ENCODE measurements around the gene MAGOH.

The MAGOH gene

GRCh38 chr1:53276153-53276901, 38.0 kb upstream of the MAGOH start:
- Histone ChIP-seq H3K36me3 (ENCODE audit: control insufficient read depth in 4 of 4, insufficient read depth in 4 of 4, low read length in 3 of 4) (peaks cover 2 to 94% (median 40%) of the 10 kb centered on the region in 4 experiments), H3K27me3 (replicated peaks in 2 of 5; ENCODE audit: control insufficient read depth in 4 of 5, insufficient read depth in 5 of 5, low read length in 4 of 5) (no peaks in the 10 kb centered on the region), H3K4me3 (ENCODE audit: control insufficient read depth in 1 of 7, extremely low read depth in 1 of 7, insufficient read depth in 4 of 7, low read depth in 2 of 7, low read length in 6 of 7) (no peak overlapping the region), H3K27ac (ENCODE audit: insufficient read depth in 1 of 2, low read depth in 1 of 2, low read length in 2 of 2, poor library complexity in 1 of 2, severe bottlenecking in 2 of 2) (no peak overlapping the region), H3K9me3 (ENCODE audit: control extremely low read depth in 1 of 5, control insufficient read depth in 4 of 5, insufficient read depth in 2 of 5, low read depth in 1 of 5, low read length in 4 of 5) (no peaks in the 10 kb centered on the region), H3K4me1 (ENCODE audit: control extremely low read depth in 1 of 4, control insufficient read depth in 4 of 4, insufficient read depth in 4 of 4, low read length in 3 of 4) (peaks cover 0 to 9% (median 0%) of the 10 kb centered on the region in 4 experiments)
- 97% methylated on average over 48 of the region's 48 CpGs for WGBS (ENCODE audit: insufficient coverage)
- ChIA-PET CTCF (interaction anchor here (0.6 to 7.1 kb wide), 4 partner anchors 44 to 121 kb away, joined by 3 to 79 read pairs (median 7); no protein-coding TSS in a partner anchor), POLR2A (no interaction called here)
- no peak for DNase-seq

DNA sequence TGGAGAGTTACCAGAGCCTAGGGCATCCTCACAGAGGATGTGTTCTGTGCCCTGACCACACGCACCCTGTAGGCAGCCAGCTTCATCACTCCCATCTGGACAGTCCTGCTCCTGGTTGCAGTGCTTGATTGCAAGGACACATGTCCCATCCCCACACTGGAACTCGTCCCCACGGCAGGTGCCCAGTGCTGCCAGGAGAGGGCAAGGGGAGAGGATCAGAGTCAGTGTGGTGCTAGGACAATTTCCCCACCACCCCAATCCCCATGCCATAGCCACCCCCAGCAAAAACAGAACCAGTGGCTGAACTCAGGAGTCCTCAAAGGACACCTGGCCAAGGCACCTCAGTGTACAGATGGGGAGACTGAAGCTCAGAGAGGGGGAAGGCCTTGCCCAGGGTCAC, 37.2 kb upstream of the MAGOH start:
- ChIA-PET POLR2A (no interaction called here), CTCF (interaction anchor here (0.7 to 7.1 kb wide), 5 partner anchors 9 to 118 kb away, joined by 3 to 79 read pairs (median 5); no protein-coding TSS in a partner anchor)
- 88% methylated on average over 1 of the region's 3 CpGs for WGBS (ENCODE audit: insufficient coverage)
- H3K27me3 ChIP-seq (replicated peaks in 2 of 5; ENCODE audit: control insufficient read depth in 4 of 5, insufficient read depth in 5 of 5, low read length in 4 of 5) = no peaks in the 10 kb centered on the region
- H3K36me3 ChIP-seq (ENCODE audit: control insufficient read depth in 4 of 4, insufficient read depth in 4 of 4, low read length in 3 of 4) = peaks cover 4 to 94% (median 41%) of the 10 kb centered on the region in 4 experiments
- H3K9me3 ChIP-seq (ENCODE audit: control extremely low read depth in 1 of 5, control insufficient read depth in 4 of 5, insufficient read depth in 2 of 5, low read depth in 1 of 5, low read length in 4 of 5) = no peaks in the 10 kb centered on the region
- no peak overlapping the region for H3K27ac ChIP-seq (ENCODE audit: insufficient read depth in 1 of 2, low read depth in 1 of 2, low read length in 2 of 2, poor library complexity in 1 of 2, severe bottlenecking in 2 of 2)
- peaks cover 0 to 9% (median 0%) of the 10 kb centered on the region in 4 experiments for H3K4me1 ChIP-seq (ENCODE audit: control extremely low read depth in 1 of 4, control insufficient read depth in 4 of 4, insufficient read depth in 4 of 4, low read length in 3 of 4)
- no peak overlapping the region for H3K4me3 ChIP-seq (ENCODE audit: control insufficient read depth in 1 of 7, extremely low read depth in 1 of 7, insufficient read depth in 4 of 7, low read depth in 2 of 7, low read length in 6 of 7)
- no peak for DNase-seq

- H3K27me3 ChIP-seq (replicated peaks in 2 of 5; ENCODE audit: control insufficient read depth in 4 of 5, insufficient read depth in 5 of 5, low read length in 4 of 5) = no peaks in the 10 kb centered on the region
- 92% methylated on average over 11 of the region's 13 CpGs for WGBS (ENCODE audit: insufficient coverage)
- H3K36me3 ChIP-seq (ENCODE audit: control insufficient read depth in 4 of 4, insufficient read depth in 4 of 4, low read length in 3 of 4) = peaks cover 2 to 95% (median 39%) of the 10 kb centered on the region in 4 experiments
- H3K4me1 ChIP-seq (ENCODE audit: control extremely low read depth in 1 of 4, control insufficient read depth in 4 of 4, insufficient read depth in 4 of 4, low read length in 3 of 4) = peaks cover 0 to 9% (median 0%) of the 10 kb centered on the region in 4 experiments
- no peaks in the 10 kb centered on the region for H3K9me3 ChIP-seq (ENCODE audit: control extremely low read depth in 1 of 5, control insufficient read depth in 4 of 5, insufficient read depth in 2 of 5, low read depth in 1 of 5, low read length in 4 of 5)
- CTCF ChIA-PET = interaction anchor here (1.0 to 7.1 kb wide), 4 partner anchors 8 to 119 kb away, joined by 3 to 79 read pairs (median 4); no protein-coding TSS in a partner anchor
- no peak overlapping the region for H3K27ac ChIP-seq (ENCODE audit: insufficient read depth in 1 of 2, low read depth in 1 of 2, low read length in 2 of 2, poor library complexity in 1 of 2, severe bottlenecking in 2 of 2)
- H3K4me3 ChIP-seq (ENCODE audit: control insufficient read depth in 1 of 7, extremely low read depth in 1 of 7, insufficient read depth in 4 of 7, low read depth in 2 of 7, low read length in 6 of 7) = no peak overlapping the region
- no peak for DNase-seq
- POLR2A ChIA-PET = no interaction called here
Measured at GRCh38 chr1:53274541-53275185, 36.3 kb upstream of the MAGOH start.

- 94% methylated on average over 4 of the region's 4 CpGs for WGBS (ENCODE audit: insufficient coverage)
- H3K4me3 ChIP-seq (ENCODE audit: control insufficient read depth in 1 of 7, extremely low read depth in 1 of 7, insufficient read depth in 4 of 7, low read depth in 2 of 7, low read length in 6 of 7) = no peak overlapping the region
- POLR2A ChIA-PET = no interaction called here
- CTCF ChIA-PET = interaction anchor here (1.2 to 7.1 kb wide), 3 partner anchors 11 to 120 kb away, joined by 3 to 79 read pairs (median 4); no protein-coding TSS in a partner anchor
- no peaks in the 10 kb centered on the region for H3K9me3 ChIP-seq (ENCODE audit: control extremely low read depth in 1 of 5, control insufficient read depth in 4 of 5, insufficient read depth in 2 of 5, low read depth in 1 of 5, low read length in 4 of 5)
- peaks cover 0 to 9% (median 0%) of the 10 kb centered on the region in 4 experiments for H3K4me1 ChIP-seq (ENCODE audit: control extremely low read depth in 1 of 4, control insufficient read depth in 4 of 4, insufficient read depth in 4 of 4, low read length in 3 of 4)
- no peak overlapping the region for H3K27ac ChIP-seq (ENCODE audit: insufficient read depth in 1 of 2, low read depth in 1 of 2, low read length in 2 of 2, poor library complexity in 1 of 2, severe bottlenecking in 2 of 2)
- DNase-seq = no peak
- H3K36me3 ChIP-seq (ENCODE audit: control insufficient read depth in 4 of 4, insufficient read depth in 4 of 4, low read length in 3 of 4) = peaks cover 2 to 92% (median 39%) of the 10 kb centered on the region in 4 experiments
- no peaks in the 10 kb centered on the region for H3K27me3 ChIP-seq (replicated peaks in 2 of 5; ENCODE audit: control insufficient read depth in 4 of 5, insufficient read depth in 5 of 5, low read length in 4 of 5)
Measured at GRCh38 chr1:53274026-53274425, 35.7 kb upstream of the MAGOH start.

GRCh38 chr1:53273526-53273925, 35.2 kb upstream of the MAGOH start:
- Histone ChIP-seq H3K4me3 (ENCODE audit: control insufficient read depth in 1 of 7, extremely low read depth in 1 of 7, insufficient read depth in 4 of 7, low read depth in 2 of 7, low read length in 6 of 7) (no peak overlapping the region), H3K27me3 (replicated peaks in 2 of 5; ENCODE audit: control insufficient read depth in 4 of 5, insufficient read depth in 5 of 5, low read length in 4 of 5) (no peaks in the 10 kb centered on the region), H3K4me1 (ENCODE audit: control extremely low read depth in 1 of 4, control insufficient read depth in 4 of 4, insufficient read depth in 4 of 4, low read length in 3 of 4) (peaks cover 0 to 9% (median 0%) of the 10 kb centered on the region in 4 experiments), H3K27ac (ENCODE audit: insufficient read depth in 1 of 2, low read depth in 1 of 2, low read length in 2 of 2, poor library complexity in 1 of 2, severe bottlenecking in 2 of 2) (no peak overlapping the region), H3K36me3 (ENCODE audit: control insufficient read depth in 4 of 4, insufficient read depth in 4 of 4, low read length in 3 of 4) (peaks cover 2 to 94% (median 41%) of the 10 kb centered on the region in 4 experiments), H3K9me3 (ENCODE audit: control extremely low read depth in 1 of 5, control insufficient read depth in 4 of 5, insufficient read depth in 2 of 5, low read depth in 1 of 5, low read length in 4 of 5) (no peaks in the 10 kb centered on the region)
- WGBS (ENCODE audit: insufficient coverage) = 83% methylated on average over 2 of the region's 2 CpGs
- no peak for DNase-seq
- ChIA-PET CTCF (interaction anchor here (1.5 to 2.3 kb wide), 2 partner anchors 10 to 120 kb away, joined by 4 to 9 read pairs; no protein-coding TSS in a partner anchor), POLR2A (no interaction called here)

DNA sequence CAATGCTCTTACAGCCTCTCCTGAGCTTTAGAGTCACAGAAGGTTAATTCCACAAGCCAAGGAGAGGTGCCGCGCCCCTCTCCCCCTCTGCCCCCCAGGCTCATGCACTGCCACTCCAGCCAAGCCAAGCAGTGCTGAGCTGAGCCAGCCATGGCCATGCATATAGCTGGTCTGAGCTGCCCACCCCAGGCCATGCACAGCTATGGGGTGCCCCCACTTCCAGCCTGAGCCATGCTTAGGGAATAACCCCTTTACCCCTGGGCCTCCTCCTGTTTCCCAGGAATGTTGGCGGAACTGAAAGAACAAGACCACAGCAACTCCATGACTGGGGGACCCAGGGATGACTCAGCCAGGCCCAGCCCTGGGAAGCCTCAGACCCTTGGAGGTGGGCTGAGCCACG, 34.0 kb upstream of the MAGOH start:
- Histone ChIP-seq H3K9me3 (ENCODE audit: control extremely low read depth in 1 of 5, control insufficient read depth in 4 of 5, insufficient read depth in 2 of 5, low read depth in 1 of 5, low read length in 4 of 5) (no peaks in the 10 kb centered on the region), H3K4me1 (ENCODE audit: control extremely low read depth in 1 of 4, control insufficient read depth in 4 of 4, insufficient read depth in 4 of 4, low read length in 3 of 4) (peaks cover 0 to 9% (median 0%) of the 10 kb centered on the region in 4 experiments), H3K4me3 (ENCODE audit: control insufficient read depth in 1 of 7, extremely low read depth in 1 of 7, insufficient read depth in 4 of 7, low read depth in 2 of 7, low read length in 6 of 7) (no peak overlapping the region), H3K27ac (ENCODE audit: insufficient read depth in 1 of 2, low read depth in 1 of 2, low read length in 2 of 2, poor library complexity in 1 of 2, severe bottlenecking in 2 of 2) (no peak overlapping the region), H3K27me3 (replicated peaks in 2 of 5; ENCODE audit: control insufficient read depth in 4 of 5, insufficient read depth in 5 of 5, low read length in 4 of 5) (no peaks in the 10 kb centered on the region), H3K36me3 (ENCODE audit: control insufficient read depth in 4 of 4, insufficient read depth in 4 of 4, low read length in 3 of 4) (peaks cover 2 to 94% (median 42%) of the 10 kb centered on the region in 4 experiments)
- POLR2A ChIA-PET = no interaction called here
- WGBS (ENCODE audit: insufficient coverage) = 100% methylated on average over 4 of the region's 4 CpGs
- CTCF ChIA-PET = interaction anchor here (2.3 kb wide), 1 partner anchor 121 kb away, joined by 9 read pairs; no protein-coding TSS in a partner anchor
- DNase-seq = no peak

Data from common myeloid progenitor, CD34-positive (primary cell).